Activated naive CD8-positive, alpha-beta T cell treated with anti-CD3 and anti-CD28 coated beads, Interleukin-2, amount 50 U/mL, for 24 hours (primary cell): ENCODE measurements around the gene UBAP1L.
A peak's percentile ranks its signal among the peaks of the same experiment; 100 is the strongest.
"Not testable (repeated sequence)": the region's sequence is repeated elsewhere in the genome, so short reads cannot be mapped to it uniquely, and the experiment has no call there.

ENCODE experiments used
- ATAC-seq: fragments of 150-1000 bp; cut with Tn5 transposase; one replicate; pipeline ENCODE4 v1.10.0; 2021
- DNase-seq: peaks from one replicate; pipeline ENCODE4 v3.0.0; 2021
- H3K27ac Mint-ChIP-seq: one replicate; pipeline ENCODE4 v1.8.0; 2021; ENCODE audit warnings: mild to moderate bottlenecking, mixed read lengths
- H3K27me3 Mint-ChIP-seq: one replicate; pipeline ENCODE4 v1.8.0; 2021; ENCODE audit warnings: mixed read lengths
- H3K36me3 Mint-ChIP-seq: one replicate; pipeline ENCODE4 v1.8.0; 2021; ENCODE audit warnings: low read depth, mixed read lengths
- H3K4me1 Mint-ChIP-seq: one replicate; pipeline ENCODE4 v1.8.0; 2021; ENCODE audit warnings: mixed read lengths
- H3K4me3 Mint-ChIP-seq: one replicate; pipeline ENCODE4 v1.8.0; 2021; ENCODE audit warnings: mild to moderate bottlenecking, moderate library complexity, mixed read lengths
- H3K9me3 Mint-ChIP-seq: one replicate; pipeline ENCODE4 v1.8.0; 2021; ENCODE audit warnings: mixed read lengths

UBAP1L gene

DNA sequence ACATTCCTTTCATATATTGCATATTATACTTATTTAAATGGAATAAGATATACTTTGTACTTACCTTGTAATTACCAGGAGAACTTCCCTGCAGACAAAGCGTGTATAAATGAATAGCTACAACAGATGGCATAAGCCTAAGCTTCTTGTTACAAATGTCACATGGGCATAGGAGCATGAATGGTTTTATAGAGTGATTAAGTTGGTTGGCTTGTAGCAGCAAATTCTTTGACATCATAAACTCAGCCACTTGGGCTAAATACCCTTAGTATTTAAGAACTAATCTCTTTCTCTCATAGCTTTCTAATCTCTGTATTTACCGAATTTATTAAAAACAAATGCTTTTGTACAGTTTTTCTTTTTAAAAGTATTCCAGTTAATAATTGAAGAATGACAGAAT, at the start of gene UBAP1L:
Gene UBAP1L, minus strand, starts transcription at position 115 of the 400 bp plus-strand sequence. CDS start 8,985 bp downstream, outside the sequence.
- Mint-ChIP-seq H3K27me3 (no peaks in the 10 kb centered on the region), H3K36me3 (peaks cover 40% of the 10 kb centered on the region), H3K4me3 (no peak within 1 kb of the TSS), H3K27ac (no peak within 1 kb of the TSS), H3K4me1 (no peaks in the 10 kb centered on the region), H3K9me3 (no peaks in the 10 kb centered on the region)
- DNase-seq (no peak), ATAC-seq (no peak)

DNA sequence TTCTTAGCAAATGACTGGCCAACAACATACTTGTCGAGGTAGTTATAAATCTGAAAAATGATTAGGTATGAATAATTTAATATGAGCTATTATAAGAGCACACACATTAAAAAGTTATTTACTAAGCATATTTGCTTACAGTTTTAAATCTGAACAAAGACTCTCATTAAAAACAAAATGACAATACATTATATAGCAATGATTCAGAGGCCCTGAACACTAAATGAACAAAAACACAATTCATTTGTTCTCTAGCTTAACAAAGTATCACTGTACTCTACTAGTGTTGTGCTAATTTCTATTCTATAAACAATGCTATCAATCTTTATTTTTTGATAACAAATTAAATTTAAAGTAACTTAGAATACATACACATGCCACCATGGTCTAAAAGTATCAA, 49.1 kb upstream of the UBAP1L start:
- H3K27ac Mint-ChIP-seq, result no peak overlapping the region
- peaks cover 15% of the 10 kb centered on the region for H3K36me3 Mint-ChIP-seq
- no peaks in the 10 kb centered on the region for H3K9me3 Mint-ChIP-seq
- no peak for ATAC-seq
- H3K4me3 Mint-ChIP-seq, result no peak overlapping the region
- DNase-seq, result no peak
- H3K27me3 Mint-ChIP-seq, result no peaks in the 10 kb centered on the region
- H3K4me1 Mint-ChIP-seq, result no peaks in the 10 kb centered on the region

DNA sequence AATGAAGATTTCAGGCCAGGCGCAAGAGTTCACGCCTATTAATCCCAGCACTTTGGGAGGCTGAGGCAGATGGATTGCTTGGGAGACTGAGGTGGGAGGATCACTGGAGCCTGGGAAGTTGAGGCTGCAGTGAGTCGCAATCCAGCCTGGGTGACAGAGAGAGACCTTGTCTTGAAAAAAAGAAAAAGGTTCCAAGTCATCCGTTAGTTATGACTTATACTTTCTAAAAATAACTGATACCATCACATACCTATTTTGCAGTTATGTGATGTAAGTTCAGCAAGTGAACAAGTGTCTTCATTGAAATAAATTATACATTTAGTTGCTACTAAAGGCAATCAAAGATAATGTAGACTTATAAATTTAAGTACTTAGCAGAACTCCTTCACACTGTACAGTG, 48.0 kb upstream of the UBAP1L start:
- DNase-seq (no peak), ATAC-seq (no peak)
- no peaks in the 10 kb centered on the region for H3K4me1 Mint-ChIP-seq
- H3K4me3 Mint-ChIP-seq, result no peak overlapping the region
- H3K27ac Mint-ChIP-seq, result no peak overlapping the region
- H3K9me3 Mint-ChIP-seq, result no peaks in the 10 kb centered on the region
- no peaks in the 10 kb centered on the region for H3K27me3 Mint-ChIP-seq
- H3K36me3 Mint-ChIP-seq, result peaks cover 19% of the 10 kb centered on the region

DNA sequence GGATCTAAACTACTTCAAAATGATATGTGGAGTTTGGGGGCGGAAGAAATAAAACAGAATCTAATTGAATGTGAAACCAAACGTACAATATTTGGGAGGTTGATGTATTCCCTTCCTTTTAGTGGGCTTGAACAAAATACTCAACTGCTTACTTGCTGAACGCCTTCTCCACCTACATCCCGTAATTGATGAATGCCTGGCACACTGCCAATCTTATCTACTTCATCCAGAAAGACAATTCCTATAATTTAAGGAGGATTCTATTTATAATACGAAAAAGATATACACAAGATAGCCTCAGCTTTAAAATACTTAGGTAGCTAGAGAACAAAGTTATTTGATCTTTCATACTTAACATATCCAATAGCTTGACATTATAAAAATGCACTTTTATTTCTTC, 41.7 kb upstream of the UBAP1L start:
- peaks cover 42% of the 10 kb centered on the region for H3K36me3 Mint-ChIP-seq
- H3K9me3 Mint-ChIP-seq, result no peaks in the 10 kb centered on the region

DNA sequence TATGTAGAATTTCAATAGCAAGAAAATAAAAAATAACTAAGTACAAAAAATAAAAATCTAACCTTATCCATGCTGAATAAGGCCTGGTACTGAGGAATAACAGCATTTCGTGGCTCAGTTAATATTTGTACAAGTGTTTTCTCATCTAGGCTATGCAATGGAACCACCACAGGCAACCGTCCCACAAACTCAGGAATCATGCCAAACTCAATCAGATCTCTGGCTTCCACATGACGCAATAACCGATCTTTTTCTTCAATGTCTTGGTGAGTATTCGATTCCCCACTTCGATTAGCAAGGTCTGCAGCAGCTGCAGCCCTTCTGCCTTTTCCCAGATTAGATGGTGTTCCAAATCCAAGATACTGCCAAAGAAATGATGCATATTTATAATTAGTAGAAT, 39.7 kb upstream of the UBAP1L start:
- no peaks in the 10 kb centered on the region for H3K27me3 Mint-ChIP-seq
- H3K27ac Mint-ChIP-seq, result no peak overlapping the region
- H3K4me1 Mint-ChIP-seq, result no peaks in the 10 kb centered on the region
- DNase-seq (no peak), ATAC-seq (no peak)
- H3K36me3 Mint-ChIP-seq, result peaks cover 43% of the 10 kb centered on the region
- H3K4me3 Mint-ChIP-seq, result no peak overlapping the region
- H3K9me3 Mint-ChIP-seq, result no peaks in the 10 kb centered on the region

More for the DNA sequence above, 41.7 kb upstream of the UBAP1L start:
- H3K4me3 Mint-ChIP-seq, result no peak overlapping the region
- H3K27me3 Mint-ChIP-seq, result no peaks in the 10 kb centered on the region
- H3K27ac Mint-ChIP-seq, result no peak overlapping the region
- H3K4me1 Mint-ChIP-seq, result no peaks in the 10 kb centered on the region
- ATAC-seq (no peak), DNase-seq (no peak)

DNA sequence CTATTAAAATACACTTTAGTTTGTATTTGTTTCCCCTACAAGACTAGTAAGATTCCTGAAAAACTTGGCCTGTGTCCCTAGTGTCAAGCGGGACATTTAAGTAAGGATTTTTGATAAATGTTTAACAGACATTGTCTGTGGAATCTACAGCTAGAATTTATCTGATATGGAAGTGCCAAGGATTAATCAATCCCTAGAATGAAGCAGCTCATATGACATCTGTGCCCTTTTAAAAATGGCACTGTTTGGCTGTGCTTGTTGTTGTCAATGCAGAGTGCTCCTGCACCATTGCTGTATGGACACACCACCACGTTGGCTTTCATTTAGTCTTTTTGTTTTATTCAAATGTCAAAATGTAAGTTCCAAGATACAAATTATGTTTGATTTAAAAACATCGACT, 32.9 kb upstream of the UBAP1L start:
- no peaks in the 10 kb centered on the region for H3K9me3 Mint-ChIP-seq
- H3K4me3 Mint-ChIP-seq, result no peak overlapping the region
- DNase-seq, result no peak
- no peak overlapping the region for H3K27ac Mint-ChIP-seq
- H3K27me3 Mint-ChIP-seq, result no peaks in the 10 kb centered on the region
- ATAC-seq, result no peak
- no peaks in the 10 kb centered on the region for H3K4me1 Mint-ChIP-seq
- peaks cover 17% of the 10 kb centered on the region for H3K36me3 Mint-ChIP-seq

DNA sequence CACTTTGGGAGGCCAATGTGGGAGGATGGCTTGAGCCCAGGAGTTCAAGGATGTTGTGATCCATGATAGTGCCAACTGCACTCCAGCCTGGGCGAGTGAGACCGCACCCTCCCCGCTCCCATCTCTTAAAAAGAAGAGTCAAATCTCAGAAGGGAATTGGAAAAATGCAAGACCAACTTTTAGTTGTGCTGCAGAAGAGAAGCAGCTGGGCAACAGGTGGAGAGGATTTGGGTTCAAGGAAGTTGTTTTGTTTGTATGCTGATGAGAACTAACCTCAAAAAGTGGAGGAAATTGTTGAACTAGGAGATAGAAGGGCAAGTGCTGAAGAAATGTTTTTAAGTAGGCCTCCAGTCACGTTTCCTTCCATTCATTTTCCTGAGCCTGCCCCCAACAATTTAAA, 31.4 kb upstream of the UBAP1L start:
- H3K27ac Mint-ChIP-seq, result no peak overlapping the region
- peaks cover 11% of the 10 kb centered on the region for H3K36me3 Mint-ChIP-seq
- no peaks in the 10 kb centered on the region for H3K4me1 Mint-ChIP-seq
- DNase-seq (no peak), ATAC-seq (no peak)
- H3K9me3 Mint-ChIP-seq, result no peaks in the 10 kb centered on the region
- no peaks in the 10 kb centered on the region for H3K27me3 Mint-ChIP-seq
- H3K4me3 Mint-ChIP-seq, result no peak overlapping the region

DNA sequence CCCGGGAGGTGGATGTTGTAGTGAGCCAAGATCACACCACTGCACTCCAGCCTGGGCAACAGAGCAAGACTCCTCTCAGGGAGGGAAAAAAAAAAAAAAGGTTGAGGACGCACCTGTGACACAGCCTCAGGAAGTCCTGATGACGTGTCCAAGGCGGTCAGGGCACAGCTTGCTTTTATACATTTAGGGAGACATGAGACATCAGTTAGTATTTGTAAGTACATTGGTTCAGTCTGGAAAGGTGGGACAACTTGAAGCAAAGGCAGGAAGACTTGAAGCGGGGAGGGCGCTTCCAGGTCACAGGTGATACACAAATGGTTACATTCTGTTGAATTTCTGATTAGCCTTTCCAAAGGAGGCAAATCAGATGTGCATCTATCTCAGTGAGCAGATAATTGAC, 23.6 kb upstream of the UBAP1L start:
- not testable (repeated sequence) for H3K4me3 Mint-ChIP-seq, ATAC-seq, H3K27me3 Mint-ChIP-seq, H3K9me3 Mint-ChIP-seq, H3K27ac Mint-ChIP-seq, DNase-seq, H3K36me3 Mint-ChIP-seq, H3K4me1 Mint-ChIP-seq

DNA sequence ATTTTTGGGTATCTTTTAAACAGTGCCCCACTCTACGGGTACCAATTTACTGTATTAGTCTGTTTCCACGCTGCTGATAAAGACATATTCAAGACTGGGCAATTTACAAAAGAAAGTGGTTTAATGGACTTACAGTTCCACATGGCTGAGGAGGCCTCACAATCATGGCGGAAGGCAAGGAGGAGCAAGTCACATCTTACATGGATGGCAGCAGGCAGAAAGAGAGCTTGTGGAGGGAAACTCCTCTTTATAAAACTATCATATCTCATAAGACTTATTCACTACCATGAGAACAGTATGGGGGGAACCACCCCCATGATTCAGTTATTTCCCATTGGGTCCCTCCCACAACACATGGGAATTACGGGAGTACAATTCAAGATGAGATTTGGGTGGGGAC, 22.9 kb upstream of the UBAP1L start:
- not testable (repeated sequence) for H3K4me1 Mint-ChIP-seq, H3K4me3 Mint-ChIP-seq, ATAC-seq, H3K9me3 Mint-ChIP-seq, H3K27me3 Mint-ChIP-seq, H3K36me3 Mint-ChIP-seq, DNase-seq, H3K27ac Mint-ChIP-seq

DNA sequence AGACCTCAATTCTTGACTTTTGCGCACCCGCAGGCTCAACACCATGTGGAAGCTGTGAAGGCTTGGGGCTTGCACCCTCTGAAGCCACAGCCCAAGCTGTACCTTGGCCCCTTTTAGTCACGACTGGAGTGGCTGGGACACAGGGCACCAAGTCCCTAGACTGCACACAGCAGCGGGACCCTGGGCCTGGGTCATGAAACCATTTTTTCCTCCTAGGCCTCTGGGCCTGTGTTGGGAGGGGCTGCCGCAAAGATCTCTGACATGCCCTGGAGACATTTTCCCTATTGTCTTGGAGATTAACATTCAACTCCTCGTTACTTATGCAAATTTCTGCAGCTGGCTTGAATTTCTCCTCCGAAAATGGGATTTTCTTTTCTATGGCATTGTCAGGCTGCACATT, 22.1 kb upstream of the UBAP1L start:
- peaks cover 12% of the 10 kb centered on the region for H3K4me1 Mint-ChIP-seq
- not testable (repeated sequence) for ATAC-seq, H3K36me3 Mint-ChIP-seq, H3K4me3 Mint-ChIP-seq, H3K9me3 Mint-ChIP-seq, H3K27me3 Mint-ChIP-seq, DNase-seq, H3K27ac Mint-ChIP-seq

DNA sequence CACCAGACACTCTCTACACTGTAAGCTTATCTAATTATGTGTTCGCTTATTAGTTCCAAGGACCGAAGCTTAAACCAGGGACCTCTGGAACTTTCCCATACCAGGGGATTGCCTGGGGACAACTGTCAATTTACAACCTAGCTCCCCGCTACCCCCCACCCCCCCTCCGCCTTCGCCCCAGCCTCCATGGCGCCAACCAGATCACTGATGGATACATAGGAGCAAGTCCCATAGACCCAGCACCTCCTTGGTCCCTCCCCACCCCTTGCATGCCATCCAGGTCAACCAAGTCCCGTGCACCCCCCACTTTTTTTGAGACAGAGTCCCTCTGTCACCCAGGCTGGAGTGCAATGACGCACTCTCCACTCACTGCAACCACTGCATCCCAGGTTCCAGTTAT, 19.5 kb upstream of the UBAP1L start:
- ATAC-seq (no peak), DNase-seq (no peak)
- Mint-ChIP-seq H3K4me3 (peak overlapping the region; percentile 95), H3K36me3 (peaks cover 15% of the 10 kb centered on the region), H3K9me3 (peaks cover 8% of the 10 kb centered on the region), H3K4me1 (peaks cover 24% of the 10 kb centered on the region), H3K27me3 (peaks cover 2% of the 10 kb centered on the region), H3K27ac (no peak overlapping the region)

DNA sequence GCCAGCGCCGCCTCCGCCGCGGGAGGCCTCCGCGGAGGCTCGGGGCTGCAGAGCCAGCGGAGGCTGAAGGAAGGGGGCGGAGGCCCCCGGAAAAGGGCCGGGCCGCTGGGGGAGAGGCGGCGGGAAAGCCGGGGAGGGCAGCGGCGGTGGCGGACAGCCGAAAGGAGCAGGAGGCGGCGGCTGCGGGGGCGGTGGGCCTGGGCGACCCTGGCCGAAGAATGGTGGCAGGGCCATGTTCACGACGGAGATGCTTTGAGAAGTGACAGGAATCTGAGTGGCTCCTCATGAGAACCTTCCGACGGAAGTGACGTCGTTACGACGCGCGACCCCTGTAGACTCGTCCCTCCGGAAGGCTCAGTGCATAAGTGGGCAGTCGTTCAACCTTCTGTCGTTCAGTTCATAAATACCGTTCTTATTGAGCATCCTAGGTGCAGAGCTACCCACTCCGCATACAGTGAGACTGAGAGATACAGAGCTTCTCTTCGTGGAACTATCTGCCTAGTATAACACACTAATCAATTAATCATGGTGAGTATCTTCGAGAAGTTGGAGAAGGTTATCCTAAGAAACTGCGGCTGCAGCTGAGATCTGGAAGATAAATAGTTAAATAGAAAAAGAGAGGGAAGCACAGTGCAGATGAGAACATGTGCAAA, 18.7 kb upstream of the UBAP1L start, which contains the start of gene PDCD7:
Gene PDCD7, minus strand, starts transcription at position 261 of the 653 bp plus-strand sequence. Its CDS starts 27 bp downstream, at position 234.
- Mint-ChIP-seq H3K4me1 (peaks cover 28% of the 10 kb centered on the region), H3K36me3 (peaks cover 23% of the 10 kb centered on the region), H3K27me3 (peaks cover 2% of the 10 kb centered on the region), H3K9me3 (peaks cover 8% of the 10 kb centered on the region), H3K4me3 (peak within 1 kb of the TSS; percentile 95), H3K27ac (peak within 1 kb of the TSS; percentile 96)
- peak; percentile 79 for DNase-seq
- peak; percentile 99 for ATAC-seq

DNA sequence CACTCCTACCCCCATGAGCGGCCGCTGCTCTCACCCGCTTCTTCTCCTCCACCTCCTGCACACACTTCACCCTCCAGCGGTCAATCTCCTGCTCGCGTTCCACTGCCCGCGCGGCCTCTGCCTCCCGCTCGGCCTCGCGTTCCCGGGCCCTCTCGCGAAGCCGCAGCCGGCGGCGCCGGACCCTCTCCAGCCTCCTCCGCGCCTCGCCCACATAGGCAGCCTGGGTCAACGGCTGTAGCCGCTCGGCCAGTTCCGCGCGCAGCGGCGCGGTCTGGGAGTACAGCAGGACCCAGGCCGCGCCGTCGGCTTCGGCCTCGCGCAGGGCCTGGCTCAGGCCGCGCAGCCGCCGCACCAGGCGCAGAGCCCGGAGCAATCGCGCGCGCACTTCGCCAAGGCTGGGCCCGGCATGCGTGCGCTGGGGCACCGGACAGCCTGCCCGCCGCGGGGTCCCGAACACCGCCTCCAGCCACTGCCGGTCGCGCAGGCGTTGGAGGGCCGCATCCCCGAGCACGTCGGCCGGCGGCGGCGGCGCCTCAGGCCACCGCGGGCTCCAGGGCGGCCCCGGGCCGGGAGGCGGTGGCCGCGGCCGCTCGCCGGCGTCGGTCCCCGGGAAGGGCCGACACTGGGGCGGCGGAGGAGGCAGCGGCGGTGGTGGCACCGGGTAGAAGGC, 18.0 kb upstream of the UBAP1L start:
- peaks cover 28% of the 10 kb centered on the region for H3K4me1 Mint-ChIP-seq
- H3K27ac Mint-ChIP-seq, result peak overlapping the region; percentile 67
- H3K27me3 Mint-ChIP-seq, result peaks cover 2% of the 10 kb centered on the region
- H3K4me3 Mint-ChIP-seq, result peak overlapping the region; percentile 95
- DNase-seq (peak; percentile 31), ATAC-seq (peak; percentile 22)
- peaks cover 8% of the 10 kb centered on the region for H3K9me3 Mint-ChIP-seq
- H3K36me3 Mint-ChIP-seq, result peaks cover 29% of the 10 kb centered on the region

DNA sequence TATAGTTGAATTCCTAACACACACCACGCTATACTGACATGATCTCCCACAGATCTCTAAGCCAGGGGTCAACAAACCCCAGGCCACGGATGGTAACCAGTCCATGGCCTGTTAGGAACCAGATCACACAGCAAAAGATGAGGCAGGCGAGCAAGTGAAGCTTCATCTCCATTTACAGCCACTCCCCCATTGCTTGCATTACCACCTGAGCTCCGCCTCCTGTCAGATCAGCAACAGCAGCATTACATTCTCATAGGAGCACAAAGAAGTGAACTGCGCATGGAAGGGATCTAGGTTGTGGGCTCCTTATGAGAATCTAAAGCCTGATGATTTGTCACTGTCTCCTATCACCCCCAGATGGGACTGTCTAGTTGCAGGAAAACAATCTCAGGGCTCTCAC, 15.9 kb upstream of the UBAP1L start:
- Mint-ChIP-seq H3K36me3 (peaks cover 32% of the 10 kb centered on the region), H3K4me3 (no peak overlapping the region), H3K4me1 (peaks cover 29% of the 10 kb centered on the region), H3K9me3 (no peaks in the 10 kb centered on the region), H3K27ac (no peak overlapping the region), H3K27me3 (peaks cover 2% of the 10 kb centered on the region)
- no peak for ATAC-seq
- DNase-seq, result no peak

DNA sequence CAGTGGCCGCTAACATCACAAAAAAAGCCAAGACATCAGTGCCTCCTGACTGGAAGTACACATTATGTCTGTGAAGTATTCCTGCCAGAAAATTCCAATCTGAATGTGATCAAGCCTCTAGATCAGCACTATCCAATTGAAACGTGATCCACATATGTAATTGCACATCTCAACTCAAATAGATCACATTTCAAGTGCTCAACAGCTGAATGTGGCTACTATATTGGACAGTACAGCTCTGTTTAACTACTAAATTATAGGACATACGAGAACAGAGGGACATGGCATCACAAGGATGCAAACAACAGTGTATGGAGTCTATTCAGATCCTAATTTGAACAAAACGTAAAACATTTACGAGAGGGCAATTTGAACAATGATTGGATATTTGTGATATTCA, 542 bp upstream of the UBAP1L start:
- DNase-seq (no peak), ATAC-seq (no peak)
- H3K9me3 Mint-ChIP-seq, result no peaks in the 10 kb centered on the region
- no peaks in the 10 kb centered on the region for H3K4me1 Mint-ChIP-seq
- no peak overlapping the region for H3K4me3 Mint-ChIP-seq
- H3K36me3 Mint-ChIP-seq, result peaks cover 40% of the 10 kb centered on the region
- H3K27me3 Mint-ChIP-seq, result no peaks in the 10 kb centered on the region
- H3K27ac Mint-ChIP-seq, result no peak overlapping the region
